AG08395 (cell line): ENCODE measurements around the gene MARCHF11.

Experiments
- DNase-seq: peaks from one replicate; pipeline ENCODE4 v3.0.0; 2012; ENCODE audit warnings: mixed read lengths, low spot score

Gene MARCHF11

GRCh38 chr5:16179511-16179935 lies at the start of gene MARCHF11:
Gene MARCHF11, minus strand, starts transcription at chr5:16179791. Its CDS starts 216 bp downstream, at chr5:16179575.
- no peak for DNase-seq

- no peak for DNase-seq
Measured at GRCh38 chr5:16225927-16226326, 46.3 kb upstream of the MARCHF11 start.

- no peak for DNase-seq
Measured at GRCh38 chr5:16192311-16192710, 12.7 kb upstream of the MARCHF11 start.

- no peak for DNase-seq
Measured at GRCh38 chr5:16180789-16181082, 1.1 kb upstream of the MARCHF11 start.

- DNase-seq = no peak
Measured at GRCh38 chr5:16179936-16180788, 571 bp upstream of the MARCHF11 start.

GRCh38 chr5:16178745-16179372 lies 732 bp downstream of the MARCHF11 start:
- peak; percentile 63 for DNase-seq

GRCh38 chr5:16169550-16169949 lies 10.0 kb downstream of the MARCHF11 start:
- no peak for DNase-seq

- peak; percentile 70 for DNase-seq
Measured at GRCh38 chr5:16160706-16161105, 18.9 kb downstream of the MARCHF11 start.

GRCh38 chr5:16159636-16160035 lies 20.0 kb downstream of the MARCHF11 start:
- no peak for DNase-seq

- no peak for DNase-seq
Measured at GRCh38 chr5:16156152-16156551, 23.4 kb downstream of the MARCHF11 start.

- no peak for DNase-seq
Measured at GRCh38 chr5:16152601-16153568, 26.7 kb downstream of the MARCHF11 start.

GRCh38 chr5:16149621-16150020 lies 30.0 kb downstream of the MARCHF11 start:
- DNase-seq = no peak

GRCh38 chr5:16147179-16147900 lies 32.3 kb downstream of the MARCHF11 start:
- DNase-seq = no peak

- no peak for DNase-seq
Measured at GRCh38 chr5:16144416-16144815, 35.2 kb downstream of the MARCHF11 start.

- no peak for DNase-seq
Measured at GRCh38 chr5:16143361-16144049, 36.1 kb downstream of the MARCHF11 start.

GRCh38 chr5:16140944-16141343 lies 38.6 kb downstream of the MARCHF11 start:
- DNase-seq = no peak

- DNase-seq = no peak
Measured at GRCh38 chr5:16140417-16140816, 39.2 kb downstream of the MARCHF11 start.

- DNase-seq = no peak
Measured at GRCh38 chr5:16137177-16137576, 42.4 kb downstream of the MARCHF11 start.

GRCh38 chr5:16135506-16135905 lies 44.1 kb downstream of the MARCHF11 start:
- no peak for DNase-seq

- no peak for DNase-seq
Measured at GRCh38 chr5:16135003-16135402, 44.6 kb downstream of the MARCHF11 start.

- DNase-seq = no peak
Measured at GRCh38 chr5:16134204-16134603, 45.4 kb downstream of the MARCHF11 start.
